ENCODE data around the gene NFATC3.
A peak's percentile ranks its signal among the peaks of the same experiment; 100 is the strongest.
"Not testable (repeated sequence)": the region's sequence is repeated elsewhere in the genome, so short reads cannot be mapped to it uniquely, and the experiment has no call there.

The NFATC3 gene

DNA sequence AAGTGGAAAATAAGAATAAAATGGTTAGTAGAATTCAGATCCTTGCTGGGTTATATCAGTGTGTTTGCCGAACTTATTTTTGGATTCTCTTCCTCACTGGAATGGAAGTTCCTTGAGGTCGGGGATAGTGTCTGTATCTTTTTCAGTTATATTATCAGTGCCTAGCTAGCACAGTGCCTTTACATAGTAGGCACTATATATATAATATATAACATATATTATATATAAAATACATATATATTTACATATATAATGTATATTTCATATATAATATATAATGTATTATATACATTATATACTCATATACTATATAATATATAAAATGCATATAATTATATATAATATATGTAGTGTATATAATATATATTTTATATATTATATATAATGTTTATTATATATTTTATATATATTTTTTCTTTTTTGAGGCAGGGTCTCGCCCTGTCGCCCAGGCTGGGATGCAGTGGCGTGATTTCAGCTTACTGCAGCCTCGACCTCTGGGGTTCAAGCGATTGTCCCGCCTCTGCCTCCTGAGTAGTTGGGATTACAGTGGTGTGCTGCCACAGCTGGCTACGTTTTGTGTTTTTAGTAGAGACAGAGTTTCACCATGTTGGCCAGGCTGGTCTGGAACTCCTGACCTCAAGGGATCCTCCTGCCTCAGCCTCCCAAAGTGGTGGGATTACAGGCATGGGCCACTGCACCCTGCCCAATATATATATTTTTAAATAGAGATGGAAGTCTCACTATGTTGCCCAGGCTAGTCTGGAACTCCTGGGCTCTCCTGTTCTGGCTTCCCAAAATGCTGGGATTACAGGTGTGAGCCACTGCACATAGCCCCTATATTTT is 3.2 kb downstream of the NFATC3 start:
- H3K4me3 Mint-ChIP-seq = no peak overlapping the region
- H3K9me3 Mint-ChIP-seq = no peaks in the 10 kb centered on the region
- no peaks in the 10 kb centered on the region for H3K27me3 Mint-ChIP-seq (ENCODE audit: low read depth)
- TF ChIP-seq, protein P1, sequence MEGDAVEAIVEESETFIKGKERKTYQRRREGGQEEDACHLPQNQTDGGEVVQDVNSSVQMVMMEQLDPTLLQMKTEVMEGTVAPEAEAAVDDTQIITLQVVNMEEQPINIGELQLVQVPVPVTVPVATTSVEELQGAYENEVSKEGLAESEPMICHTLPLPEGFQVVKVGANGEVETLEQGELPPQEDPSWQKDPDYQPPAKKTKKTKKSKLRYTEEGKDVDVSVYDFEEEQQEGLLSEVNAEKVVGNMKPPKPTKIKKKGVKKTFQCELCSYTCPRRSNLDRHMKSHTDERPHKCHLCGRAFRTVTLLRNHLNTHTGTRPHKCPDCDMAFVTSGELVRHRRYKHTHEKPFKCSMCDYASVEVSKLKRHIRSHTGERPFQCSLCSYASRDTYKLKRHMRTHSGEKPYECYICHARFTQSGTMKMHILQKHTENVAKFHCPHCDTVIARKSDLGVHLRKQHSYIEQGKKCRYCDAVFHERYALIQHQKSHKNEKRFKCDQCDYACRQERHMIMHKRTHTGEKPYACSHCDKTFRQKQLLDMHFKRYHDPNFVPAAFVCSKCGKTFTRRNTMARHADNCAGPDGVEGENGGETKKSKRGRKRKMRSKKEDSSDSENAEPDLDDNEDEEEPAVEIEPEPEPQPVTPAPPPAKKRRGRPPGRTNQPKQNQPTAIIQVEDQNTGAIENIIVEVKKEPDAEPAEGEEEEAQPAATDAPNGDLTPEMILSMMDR (IDR thresholded peaks at IDR 0.05; ENCODE audit: unreplicated experiment in 3 of 3) = no peak
- H3K27ac Mint-ChIP-seq = no peak overlapping the region
- H3K4me1 Mint-ChIP-seq = peaks cover 55% of the 10 kb centered on the region
- H3K36me3 Mint-ChIP-seq (ENCODE audit: low read depth) = no peaks in the 10 kb centered on the region

DNA sequence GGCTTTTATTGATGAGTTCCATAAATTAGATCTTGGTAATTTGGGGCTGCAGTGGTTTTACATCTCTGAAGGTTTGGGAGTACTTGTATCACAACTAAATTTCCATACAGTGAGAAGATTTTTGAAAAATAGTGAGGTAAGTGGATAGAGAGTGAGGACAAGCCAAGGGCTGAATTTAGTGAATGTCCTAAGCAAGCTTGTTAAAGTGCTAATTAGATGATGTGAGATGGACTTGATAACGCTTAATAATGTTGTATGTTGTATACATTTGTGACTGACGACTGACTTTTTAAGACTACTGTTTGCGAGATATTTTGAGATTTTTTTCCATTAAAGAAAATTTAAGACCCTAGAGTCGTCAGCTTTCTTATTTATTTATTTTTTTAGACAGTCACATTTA is 3.9 kb downstream of the NFATC3 start:
- peak overlapping the region in 2 of 3 experiments; percentile 2 to 9 for H3K4me3 Mint-ChIP-seq
- H3K9me3 Mint-ChIP-seq = no peaks in the 10 kb centered on the region
- no peak overlapping the region for H3K27ac Mint-ChIP-seq

DNA sequence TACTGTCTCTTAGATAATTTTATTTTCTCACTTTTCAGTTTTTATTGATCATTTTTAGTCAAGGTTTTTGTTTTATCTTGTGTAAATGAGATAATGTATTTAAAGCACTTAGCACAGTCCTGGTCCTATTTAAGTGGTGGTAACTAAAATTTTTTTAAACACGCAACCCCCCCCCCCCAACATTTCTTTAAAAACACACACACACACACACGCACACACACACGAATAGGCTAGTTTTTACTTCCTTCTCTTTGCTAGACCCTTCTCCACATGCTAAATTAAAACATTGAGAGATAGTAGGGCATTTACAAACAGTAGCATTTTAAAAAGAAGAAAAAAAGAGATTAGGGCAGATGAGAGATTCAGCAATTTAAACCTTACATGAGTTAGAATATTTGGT is 5.0 kb downstream of the NFATC3 start:
- Mint-ChIP-seq H3K36me3 (ENCODE audit: low read depth) (no peaks in the 10 kb centered on the region), H3K4me3 (no peak overlapping the region), H3K27me3 (ENCODE audit: low read depth) (no peaks in the 10 kb centered on the region), H3K4me1 (peaks cover 49% of the 10 kb centered on the region), H3K9me3 (no peaks in the 10 kb centered on the region), H3K27ac (no peak overlapping the region)
- TF ChIP-seq, protein P1 (IDR thresholded peaks at IDR 0.05; ENCODE audit: unreplicated experiment in 3 of 3) = no peak

More for the DNA sequence above, 3.9 kb downstream of the NFATC3 start:
- TF ChIP-seq, protein P1 (IDR thresholded peaks at IDR 0.05; ENCODE audit: unreplicated experiment in 3 of 3) = no peak
- H3K36me3 Mint-ChIP-seq (ENCODE audit: low read depth) = no peaks in the 10 kb centered on the region
- peaks cover 48% of the 10 kb centered on the region for H3K4me1 Mint-ChIP-seq
- H3K27me3 Mint-ChIP-seq (ENCODE audit: low read depth) = no peaks in the 10 kb centered on the region

DNA sequence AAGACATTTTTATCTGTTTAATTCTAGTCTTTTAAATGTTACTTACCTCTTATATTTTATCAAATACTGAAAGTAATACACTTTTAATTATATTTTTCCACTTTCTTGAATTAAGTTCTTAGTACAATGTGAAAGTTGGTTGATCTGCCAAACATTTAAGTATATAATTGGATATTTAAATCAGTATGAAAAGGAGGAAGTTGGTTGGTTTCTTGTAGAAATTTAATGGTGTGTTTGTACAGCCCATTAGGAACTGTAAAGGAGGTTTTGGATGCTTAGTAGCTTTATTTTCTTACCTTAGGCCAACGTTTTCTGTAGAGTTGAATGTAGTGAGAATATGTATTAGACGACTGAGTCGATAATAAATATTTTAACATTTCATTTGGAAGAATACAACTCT is 5.4 kb downstream of the NFATC3 start:
- no peaks in the 10 kb centered on the region for H3K9me3 Mint-ChIP-seq
- no peaks in the 10 kb centered on the region for H3K27me3 Mint-ChIP-seq (ENCODE audit: low read depth)
- peaks cover 49% of the 10 kb centered on the region for H3K4me1 Mint-ChIP-seq
- H3K4me3 Mint-ChIP-seq = peak overlapping the region in 1 of 3 experiments; percentile 5
- TF ChIP-seq, protein P1 (IDR thresholded peaks at IDR 0.05; ENCODE audit: unreplicated experiment in 3 of 3) = no peak
- H3K27ac Mint-ChIP-seq = peak overlapping the region in 2 of 3 experiments; percentile 16 to 52
- no peaks in the 10 kb centered on the region for H3K36me3 Mint-ChIP-seq (ENCODE audit: low read depth)

DNA sequence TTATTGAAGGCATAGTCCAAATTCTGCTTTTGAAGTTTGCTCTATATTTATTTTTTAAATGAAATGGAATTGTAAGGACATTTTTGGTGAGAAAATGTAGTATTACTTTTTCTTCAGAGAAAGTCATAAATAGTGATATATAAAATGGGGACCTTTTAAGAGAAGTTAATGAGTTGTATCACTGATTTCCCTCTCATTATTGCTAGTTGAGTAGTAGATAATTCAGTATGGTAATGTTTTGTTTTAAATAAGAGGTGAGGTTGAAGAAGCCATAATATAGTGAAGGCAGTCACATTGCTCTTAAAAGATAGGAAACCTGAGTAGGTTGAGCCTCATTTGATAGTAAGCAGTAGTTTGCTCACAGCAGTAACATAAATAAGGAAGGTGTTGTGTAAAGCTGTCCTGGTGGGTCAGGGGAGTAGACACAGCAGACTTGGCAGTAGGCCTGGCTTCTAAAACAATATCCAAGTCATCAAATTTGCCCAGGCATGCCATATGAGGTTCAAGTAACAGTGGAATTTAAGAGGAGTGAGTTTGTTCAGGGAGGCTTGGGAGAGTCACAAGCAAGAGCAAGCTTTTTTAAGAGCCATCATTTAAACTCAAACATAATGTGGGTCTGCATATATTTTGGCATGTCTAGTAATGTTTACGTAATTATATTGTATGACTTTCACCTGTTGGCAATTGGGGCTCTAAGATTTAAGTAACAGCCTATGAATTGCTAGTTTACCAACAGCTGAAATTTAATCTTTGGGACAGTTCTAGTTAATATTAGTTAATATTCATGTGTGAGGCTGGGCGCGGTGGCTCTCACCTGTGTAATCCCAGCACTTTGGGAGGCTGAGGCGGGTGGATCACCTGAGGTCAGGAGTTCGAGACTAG is 6.5 kb downstream of the NFATC3 start:
- H3K27me3 Mint-ChIP-seq (ENCODE audit: low read depth) = no peaks in the 10 kb centered on the region
- H3K36me3 Mint-ChIP-seq (ENCODE audit: low read depth) = no peaks in the 10 kb centered on the region

DNA sequence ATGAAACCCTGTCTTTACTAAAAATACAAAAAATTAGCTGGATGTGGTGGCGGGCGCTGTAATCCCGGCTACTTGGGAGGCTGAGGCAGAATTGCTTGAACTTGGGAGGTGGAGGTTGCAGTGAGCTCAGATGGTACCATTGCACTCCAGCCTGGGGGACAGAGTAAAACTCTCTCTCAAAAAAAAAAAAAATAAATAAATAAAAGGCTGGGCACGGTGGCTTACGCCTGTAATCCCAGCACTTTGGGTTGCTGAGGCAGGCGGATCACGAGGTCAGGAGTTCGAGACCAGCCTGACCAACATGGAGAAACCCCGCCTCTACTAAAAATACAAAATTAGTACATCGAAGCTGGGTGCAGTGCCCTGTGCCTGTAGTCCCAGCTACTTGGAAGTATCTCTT is 7.1 kb downstream of the NFATC3 start:
- Mint-ChIP-seq H3K27ac (peak overlapping the region; percentile 66 to 73 (median 70)), H3K4me1 (peaks cover 49% of the 10 kb centered on the region)
- not testable (repeated sequence) for H3K27me3 Mint-ChIP-seq (ENCODE audit: low read depth); H3K9me3 Mint-ChIP-seq; H3K36me3 Mint-ChIP-seq (ENCODE audit: low read depth); H3K4me3 Mint-ChIP-seq

More for the DNA sequence above, 6.5 kb downstream of the NFATC3 start:
- peaks cover 49% of the 10 kb centered on the region for H3K4me1 Mint-ChIP-seq
- TF ChIP-seq, protein P1 (IDR thresholded peaks at IDR 0.05; ENCODE audit: unreplicated experiment in 3 of 3) = no peak
- H3K27ac Mint-ChIP-seq = peak overlapping the region; percentile 66 to 73 (median 70)
- H3K9me3 Mint-ChIP-seq = no peaks in the 10 kb centered on the region
- H3K4me3 Mint-ChIP-seq = no peak overlapping the region
